Adrenal gland (tissue), 5 donors: ENCODE data around the gene NQO1.

Experiments used
- POLR2A ChIP-seq, 2 donors: fragments of 450-650 bp; IDR thresholded peaks; one replicate each; pipeline ENCODE4 v1.6.1; 2017; ENCODE audit warnings: antibody characterized with exemption in 2 of 2, mild to moderate bottlenecking in 2 of 2, moderate library complexity in 1 of 2
- TF ChIP-seq, protein P1 (sequence below), 6 experiments: fragments of 450-650 bp in 4 of 6; fragments of 200-600 bp in 2 of 6; sonication (generic) in 1 of 6; IDR thresholded peaks; 1 replicate in 5 of 6; 2 replicates in 1 of 6; pipeline versions ENCODE4 v1.5.1 to v1.8.0; 2016 to 2021; ENCODE audit warnings: antibody characterized with exemption in 6 of 6, mild to moderate bottlenecking in 2 of 6, moderate library complexity in 1 of 6
- donor health status: DM: no; HTN: no; CAD: no.

DNA sequence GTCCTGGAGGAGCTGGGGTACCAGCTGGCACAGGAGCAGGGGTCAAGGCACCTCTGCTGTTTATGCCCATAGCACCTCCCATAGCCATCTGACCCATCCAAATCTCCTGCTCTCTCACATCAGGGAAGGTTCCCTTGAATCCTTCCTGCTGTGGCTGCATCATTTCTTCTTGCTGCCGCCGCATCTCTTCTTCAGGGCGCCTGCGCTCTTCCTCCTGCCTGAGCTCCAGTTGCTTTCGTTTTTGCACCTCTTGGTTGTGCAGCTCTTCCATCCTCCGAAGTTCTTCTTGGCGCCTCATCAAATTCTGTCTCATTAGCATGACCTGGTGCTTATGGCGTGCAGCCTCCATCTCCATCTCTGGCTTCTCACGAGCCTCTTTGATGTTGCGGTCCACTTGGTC, 30.3 kb upstream of the NQO1 start:
- TF ChIP-seq, protein P1, sequence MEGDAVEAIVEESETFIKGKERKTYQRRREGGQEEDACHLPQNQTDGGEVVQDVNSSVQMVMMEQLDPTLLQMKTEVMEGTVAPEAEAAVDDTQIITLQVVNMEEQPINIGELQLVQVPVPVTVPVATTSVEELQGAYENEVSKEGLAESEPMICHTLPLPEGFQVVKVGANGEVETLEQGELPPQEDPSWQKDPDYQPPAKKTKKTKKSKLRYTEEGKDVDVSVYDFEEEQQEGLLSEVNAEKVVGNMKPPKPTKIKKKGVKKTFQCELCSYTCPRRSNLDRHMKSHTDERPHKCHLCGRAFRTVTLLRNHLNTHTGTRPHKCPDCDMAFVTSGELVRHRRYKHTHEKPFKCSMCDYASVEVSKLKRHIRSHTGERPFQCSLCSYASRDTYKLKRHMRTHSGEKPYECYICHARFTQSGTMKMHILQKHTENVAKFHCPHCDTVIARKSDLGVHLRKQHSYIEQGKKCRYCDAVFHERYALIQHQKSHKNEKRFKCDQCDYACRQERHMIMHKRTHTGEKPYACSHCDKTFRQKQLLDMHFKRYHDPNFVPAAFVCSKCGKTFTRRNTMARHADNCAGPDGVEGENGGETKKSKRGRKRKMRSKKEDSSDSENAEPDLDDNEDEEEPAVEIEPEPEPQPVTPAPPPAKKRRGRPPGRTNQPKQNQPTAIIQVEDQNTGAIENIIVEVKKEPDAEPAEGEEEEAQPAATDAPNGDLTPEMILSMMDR (IDR thresholded peaks at IDR 0.05) = no peak
- TF ChIP-seq POLR2A (IDR thresholded peaks at IDR 0.05) = no peak
